H1 (cell line): Measurements from ENCODE around the gene CPSF2. TPM values are rescaled to one million over a fixed set of nuclear protein-coding genes. Genes with fewer than 3 reads are reported as not detected.

Experiments used
- ASH2L ChIP-seq: fragments of 200-600, 300-600 bp; sonication (generic); IDR thresholded peaks from one replicate; pipeline ENCODE4 v1.7.1; 2017; ENCODE audit warnings: low read length
- CBX8 ChIP-seq: fragments of 300-800, 300-1000 bp; sonication (generic); IDR thresholded peaks from 2 replicates; pipeline ENCODE4 v1.7.1; 2016; ENCODE audit warnings: low read depth, low read length, borderline replicate concordance
- CEBPB ChIP-seq: IDR thresholded peaks from 2 replicates; pipeline ENCODE4 v1.6.1; 2012; ENCODE audit warnings: low read depth, low read length
- EZH2 ChIP-seq: fragments of 200-600 bp; sonication (generic); IDR thresholded peaks from 2 replicates; pipeline ENCODE4 v1.7.1; 2012; ENCODE audit warnings: low read depth, mild to moderate bottlenecking, moderate library complexity, low read length, inconsistent platforms; ENCODE audit not compliant: severe bottlenecking
- JUN ChIP-seq: IDR thresholded peaks from 2 replicates; pipeline ENCODE4 v1.6.1; 2011; ENCODE audit warnings: low read depth, mild to moderate bottlenecking, improper control_type of control experiment, low read length
- POLR2AphosphoS5 ChIP-seq: IDR thresholded peaks from 2 replicates; pipeline ENCODE4 v1.6.1; 2011; ENCODE audit warnings: low read depth, low read length
- SIX5 ChIP-seq: IDR thresholded peaks from 2 replicates; pipeline ENCODE4 v1.6.1; 2011; ENCODE audit warnings: mild to moderate bottlenecking, low read depth, low read length
- polyA plus RNA-seq, 7 experiments: library from polyadenylated mRNA; depleted of rRNA in 3 of 7; stranded (reverse) in 5 of 7; unstranded in 2 of 7; fragments of >200 nt in 5 of 7; fragments of 200-250 nt in 2 of 7; gene quantifications; 1 replicate in 5 of 7; 2 replicates in 1 of 7; 4 replicates in 1 of 7; pipeline versions ENCODE4 v1.2.1 to v1.2.3, GENCODE V29; 2011 to 2013; ENCODE audit warnings: missing spikeins in 2 of 7, mixed read lengths in 2 of 7
- total RNA-seq: library from RNA; stranded (reverse); fragmentation: NEBNext Ultra II Directional; extraction: Animal tissue kit (Norgen Biotek cat#: 25700); gene quantifications from 2 replicates; pipeline ENCODE4 v1.2.1, GENCODE V29; 2021

CPSF2 gene
- total and polyA plus RNA-seq, 2 of the 8 experiments (the other 6 are each of a cell fraction or from before 2014, with no cell fraction given), result 11.3 to 130 TPM

DNA sequence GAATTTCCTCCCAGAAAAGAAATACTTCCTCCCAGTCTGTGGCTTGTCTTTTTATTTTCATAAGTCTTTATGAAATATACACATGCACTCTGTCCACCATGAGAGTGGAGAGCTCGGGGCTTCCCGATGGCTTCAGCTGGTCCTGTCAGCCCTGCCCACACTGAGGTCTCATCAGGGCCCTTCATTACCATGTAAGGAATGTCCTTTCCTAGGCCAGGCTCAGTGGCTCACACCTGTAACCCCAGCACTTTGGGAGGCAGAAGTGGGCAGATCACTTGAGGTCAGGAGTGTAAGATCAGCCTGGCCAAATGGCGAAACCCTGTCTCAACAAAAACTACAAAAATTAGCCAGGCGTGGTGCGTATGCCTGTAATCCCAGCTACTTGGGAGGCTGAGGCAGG, 77.0 kb downstream of the CPSF2 start (continued):
- TF ChIP-seq EZH2 (no peak), SIX5 (no peak), JUN (no peak), CEBPB (no peak), ASH2L (no peak), CBX8 (no peak), POLR2AphosphoS5 (no peak)
